MM.1S (cell line): Measurements from ENCODE around the gene SMIM14.
"Not testable (repeated sequence)": the region's sequence is repeated elsewhere in the genome, so short reads cannot be mapped to it uniquely, and the experiment has no call there.

Experiments
- DNase-seq: peaks from one replicate; pipeline ENCODE4 v3.0.0-alpha.2; 2015
- H2AFZ ChIP-seq: fragments of 300-600 bp; sonication (generic); 2 replicates; pipeline ENCODE4 v1.6.0; 2016; ENCODE audit warnings: antibody characterized with exemption, low read length
- H3F3A ChIP-seq: fragments of 300-600 bp; sonication (generic); 2 replicates; pipeline ENCODE4 v1.6.1; 2016; ENCODE audit warnings: mild to moderate bottlenecking, antibody characterized with exemption, low read length, moderate library complexity, mixed read lengths; ENCODE audit not compliant: insufficient read depth
- H3K27ac ChIP-seq: fragments of 300-600 bp; sonication (generic); 2 replicates; pipeline ENCODE4 v1.5.1; 2016; ENCODE audit warnings: mild to moderate bottlenecking, low read length
- H3K27me3 ChIP-seq: fragments of 300-600 bp; sonication (generic); replicated peaks from 2 replicates; pipeline ENCODE4 v1.6.0; 2016; ENCODE audit warnings: low read length; ENCODE audit not compliant: insufficient read depth
- H3K36me3 ChIP-seq: fragments of 300-600 bp; sonication (generic); replicated peaks from 2 replicates; pipeline ENCODE4 v1.6.1; 2016; ENCODE audit warnings: mild to moderate bottlenecking, low read length, mixed read lengths; ENCODE audit not compliant: insufficient read depth
- H3K4me1 ChIP-seq: fragments of 300-600 bp; sonication (generic); 2 replicates; pipeline ENCODE4 v1.6.1; 2016; ENCODE audit warnings: low read length, mixed read lengths
- H3K4me2 ChIP-seq: fragments of 300-600 bp; sonication (generic); 2 replicates; pipeline ENCODE4 v1.6.0; 2016; ENCODE audit warnings: low read depth, low read length
- H3K4me3 ChIP-seq: fragments of 300-600 bp; sonication (generic); 2 replicates; pipeline ENCODE4 v1.5.1; 2016; ENCODE audit warnings: low read length, mixed read lengths
- H3K79me2 ChIP-seq: fragments of 300-600 bp; sonication (generic); 2 replicates; pipeline ENCODE4 v1.6.1; 2016; ENCODE audit warnings: mixed run types, low read length, mixed read lengths
- H3K9ac ChIP-seq: fragments of 300-600 bp; sonication (generic); 2 replicates; pipeline ENCODE4 v1.6.1; 2016; ENCODE audit warnings: low read length, mixed read lengths
- H3K9me2 ChIP-seq: fragments of 300-600 bp; sonication (generic); replicated peaks from 2 replicates; pipeline ENCODE4 v1.6.1; 2016; ENCODE audit warnings: mild to moderate bottlenecking, low read length, mixed read lengths; ENCODE audit not compliant: insufficient read depth
- H3K9me3 ChIP-seq: fragments of 300-600 bp; sonication (generic); replicated peaks from 2 replicates; pipeline ENCODE4 v1.6.1; 2016; ENCODE audit warnings: mild to moderate bottlenecking, low read length, mixed read lengths; ENCODE audit not compliant: insufficient read depth
- H4K20me1 ChIP-seq: fragments of 300-600 bp; sonication (generic); 2 replicates; pipeline ENCODE4 v1.6.1; 2016; ENCODE audit warnings: mild to moderate bottlenecking, low read length, moderate library complexity, mixed read lengths; ENCODE audit not compliant: insufficient read depth
- CTCF ChIP-seq: fragments of 300-600 bp; sonication (generic); IDR thresholded peaks from 2 replicates; pipeline ENCODE4 v1.5.1; 2016; ENCODE audit warnings: antibody characterized with exemption, low read length, mixed read lengths
- EZH2 ChIP-seq: fragments of 300-600 bp; sonication (generic); optimal IDR thresholded peaks from 2 replicates; pipeline ENCODE3; 2017; ENCODE audit warnings: low read depth, mild to moderate bottlenecking, antibody characterized with exemption, low read length, mixed read lengths
- EZH2phosphoT487 ChIP-seq: fragments of 300-600 bp; sonication (generic); IDR thresholded peaks from 2 replicates; pipeline ENCODE4 v1.6.1; 2018; ENCODE audit warnings: antibody characterized with exemption, low read length

Gene SMIM14

GRCh38 chr4:39657465-39657864 lies 18.8 kb upstream of the SMIM14 start:
- Histone ChIP-seq H3K79me2 (no peaks in the 10 kb centered on the region), H3F3A (peaks cover 5% of the 10 kb centered on the region; the same call in 1 of the 2 replicates), H3K9me3 (no peaks in the 10 kb centered on the region), H3K27me3 (no peaks in the 10 kb centered on the region), H3K36me3 (no peaks in the 10 kb centered on the region), H3K4me1 (peaks cover 5% of the 10 kb centered on the region; the same call in 1 of the 2 replicates), H3K27ac (no peak overlapping the region), H4K20me1 (no peaks in the 10 kb centered on the region), H2AFZ (peak overlapping the region; percentile 16; the same call in 1 of the 2 replicates), H3K9me2 (no peaks in the 10 kb centered on the region), H3K9ac (no peak overlapping the region), H3K4me3 (no peak overlapping the region), H3K4me2 (peak overlapping the region; percentile 43; the same call in 1 of the 2 replicates)
- TF ChIP-seq EZH2phosphoT487: no peak
- no peak for DNase-seq

GRCh38 chr4:39656638-39657037 lies 18.0 kb upstream of the SMIM14 start:
- H3F3A ChIP-seq, H3K27me3 ChIP-seq, H3K4me3 ChIP-seq, H3K9me3 ChIP-seq, H3K9me2 ChIP-seq, H3K79me2 ChIP-seq, H2AFZ ChIP-seq, DNase-seq, H3K36me3 ChIP-seq, H3K9ac ChIP-seq, H3K4me2 ChIP-seq, H4K20me1 ChIP-seq, H3K4me1 ChIP-seq, H3K27ac ChIP-seq: not testable (repeated sequence)

GRCh38 chr4:39655876-39656275 lies 17.2 kb upstream of the SMIM14 start:
- Histone ChIP-seq H3K27ac (no peak overlapping the region), H3K9me3 (no peaks in the 10 kb centered on the region), H3K9ac (no peak overlapping the region), H3K79me2 (no peaks in the 10 kb centered on the region), H3F3A (peaks cover 5% of the 10 kb centered on the region; the same call in 1 of the 2 replicates), H3K4me1 (peaks cover 5% of the 10 kb centered on the region; the same call in 1 of the 2 replicates), H4K20me1 (no peaks in the 10 kb centered on the region), H3K4me3 (no peak overlapping the region), H3K36me3 (no peaks in the 10 kb centered on the region), H3K4me2 (no peak overlapping the region), H3K9me2 (no peaks in the 10 kb centered on the region), H2AFZ (no peak overlapping the region), H3K27me3 (no peaks in the 10 kb centered on the region)
- no peak for DNase-seq
- no peak for TF ChIP-seq EZH2phosphoT487
- TF ChIP-seq EZH2: no peak
- TF ChIP-seq CTCF: no peak

- H3K4me2 ChIP-seq: no peak overlapping the region
- no peak for TF ChIP-seq EZH2phosphoT487
- TF ChIP-seq CTCF: no peak
- TF ChIP-seq EZH2: no peak
- peaks cover 5% of the 10 kb centered on the region; the same call in 1 of the 2 replicates for H3F3A ChIP-seq
- no peaks in the 10 kb centered on the region for H3K36me3 ChIP-seq
- peaks cover 5% of the 10 kb centered on the region; the same call in 1 of the 2 replicates for H3K4me1 ChIP-seq
- no peaks in the 10 kb centered on the region for H3K79me2 ChIP-seq
- H4K20me1 ChIP-seq: no peaks in the 10 kb centered on the region
- DNase-seq: no peak
- no peaks in the 10 kb centered on the region for H3K9me3 ChIP-seq
- no peaks in the 10 kb centered on the region for H3K27me3 ChIP-seq
- H3K9me2 ChIP-seq: no peaks in the 10 kb centered on the region
- no peak overlapping the region for H3K9ac ChIP-seq
- no peak overlapping the region for H3K4me3 ChIP-seq
- H2AFZ ChIP-seq: no peak overlapping the region
- no peak overlapping the region for H3K27ac ChIP-seq
Measured at GRCh38 chr4:39655211-39655610, 16.5 kb upstream of the SMIM14 start.

GRCh38 chr4:39651586-39651985 lies 12.9 kb upstream of the SMIM14 start:
- not testable (repeated sequence) for H3F3A ChIP-seq, DNase-seq, H3K4me1 ChIP-seq, H3K27me3 ChIP-seq, H3K27ac ChIP-seq, H3K4me3 ChIP-seq, H3K9me2 ChIP-seq, H3K79me2 ChIP-seq, H3K9ac ChIP-seq, H4K20me1 ChIP-seq, H2AFZ ChIP-seq, H3K4me2 ChIP-seq, H3K36me3 ChIP-seq, H3K9me3 ChIP-seq
